Osteocyte (in vitro differentiated cells): ENCODE data around the gene PRCC. TPM values are rescaled to one million over a fixed set of nuclear protein-coding genes. Genes with fewer than 3 reads are reported as not detected.

Experiments
- DNase-seq: peaks from one replicate; pipeline ENCODE4 v3.0.0; 2021; ENCODE audit warnings: mixed read lengths; ENCODE audit not compliant: unreplicated experiment; ENCODE audit errors: extremely low spot score
- H3K27ac Mint-ChIP-seq: one replicate; pipeline ENCODE4 v1.8.0; 2021; ENCODE audit warnings: mild to moderate bottlenecking, mixed read lengths; ENCODE audit not compliant: unreplicated experiment
- H3K27me3 Mint-ChIP-seq: one replicate; pipeline ENCODE4 v1.8.0; 2021; ENCODE audit warnings: mixed read lengths; ENCODE audit not compliant: unreplicated experiment
- H3K36me3 Mint-ChIP-seq: one replicate; pipeline ENCODE4 v1.8.0; 2021; ENCODE audit warnings: mixed read lengths; ENCODE audit not compliant: unreplicated experiment
- H3K4me1 Mint-ChIP-seq: one replicate; pipeline ENCODE4 v1.8.0; 2021; ENCODE audit warnings: mixed read lengths; ENCODE audit not compliant: unreplicated experiment
- H3K4me3 Mint-ChIP-seq: one replicate; pipeline ENCODE4 v1.8.0; 2021; ENCODE audit warnings: mild to moderate bottlenecking, moderate library complexity, mixed read lengths; ENCODE audit not compliant: unreplicated experiment
- H3K9me3 Mint-ChIP-seq: one replicate; pipeline ENCODE4 v1.8.0; 2021; ENCODE audit warnings: mixed read lengths; ENCODE audit not compliant: unreplicated experiment
- total RNA-seq: library from RNA; stranded (reverse); gene quantifications from 2 replicates; pipeline ENCODE4 v1.2.1, GENCODE V29; 2021
- TF ChIP-seq, protein P1 (sequence below): fragments of 200-600 bp; sonication (generic); IDR thresholded peaks from 2 replicates; pipeline ENCODE4 v1.5.0; 2021; ENCODE audit warnings: antibody characterized with exemption, mild to moderate bottlenecking, moderate library complexity

Gene PRCC
- total RNA-seq, 1 donor from 2014 or later, result 85.4 TPM

DNA sequence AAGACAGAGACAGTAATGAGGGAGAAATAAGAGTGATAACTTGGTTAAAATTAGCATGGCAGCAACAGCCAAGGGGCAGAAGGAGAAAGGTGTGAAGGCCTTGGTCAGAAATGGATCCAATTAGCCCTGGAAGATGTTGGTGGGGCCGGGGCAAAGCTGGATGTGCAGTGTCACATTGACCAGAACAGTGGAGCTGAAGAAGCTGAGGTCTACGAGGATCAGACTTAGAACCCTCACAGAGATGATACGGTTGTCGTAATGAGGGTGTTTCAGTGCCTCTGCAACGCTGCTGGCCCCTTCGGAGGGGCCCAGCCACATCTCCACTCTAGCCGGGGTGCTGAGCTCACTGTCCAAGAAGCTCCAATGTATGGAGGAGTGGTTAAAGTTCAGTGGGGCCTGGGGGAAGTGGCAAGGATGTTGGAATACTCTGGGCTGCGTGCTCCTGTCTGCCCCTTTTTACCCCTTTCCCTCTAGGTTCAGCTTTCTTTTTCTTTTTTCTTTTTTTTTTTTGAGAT lies 35.1 kb downstream of the PRCC start:
- DNase-seq, result no peak
- TF ChIP-seq, protein P1, sequence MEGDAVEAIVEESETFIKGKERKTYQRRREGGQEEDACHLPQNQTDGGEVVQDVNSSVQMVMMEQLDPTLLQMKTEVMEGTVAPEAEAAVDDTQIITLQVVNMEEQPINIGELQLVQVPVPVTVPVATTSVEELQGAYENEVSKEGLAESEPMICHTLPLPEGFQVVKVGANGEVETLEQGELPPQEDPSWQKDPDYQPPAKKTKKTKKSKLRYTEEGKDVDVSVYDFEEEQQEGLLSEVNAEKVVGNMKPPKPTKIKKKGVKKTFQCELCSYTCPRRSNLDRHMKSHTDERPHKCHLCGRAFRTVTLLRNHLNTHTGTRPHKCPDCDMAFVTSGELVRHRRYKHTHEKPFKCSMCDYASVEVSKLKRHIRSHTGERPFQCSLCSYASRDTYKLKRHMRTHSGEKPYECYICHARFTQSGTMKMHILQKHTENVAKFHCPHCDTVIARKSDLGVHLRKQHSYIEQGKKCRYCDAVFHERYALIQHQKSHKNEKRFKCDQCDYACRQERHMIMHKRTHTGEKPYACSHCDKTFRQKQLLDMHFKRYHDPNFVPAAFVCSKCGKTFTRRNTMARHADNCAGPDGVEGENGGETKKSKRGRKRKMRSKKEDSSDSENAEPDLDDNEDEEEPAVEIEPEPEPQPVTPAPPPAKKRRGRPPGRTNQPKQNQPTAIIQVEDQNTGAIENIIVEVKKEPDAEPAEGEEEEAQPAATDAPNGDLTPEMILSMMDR, result no peak
- Mint-ChIP-seq H3K4me3 (no peak overlapping the region), H3K4me1 (peaks cover 30% of the 10 kb centered on the region), H3K9me3 (no peaks in the 10 kb centered on the region), H3K36me3 (peaks cover 27% of the 10 kb centered on the region), H3K27me3 (no peaks in the 10 kb centered on the region), H3K27ac (no peak overlapping the region)

DNA sequence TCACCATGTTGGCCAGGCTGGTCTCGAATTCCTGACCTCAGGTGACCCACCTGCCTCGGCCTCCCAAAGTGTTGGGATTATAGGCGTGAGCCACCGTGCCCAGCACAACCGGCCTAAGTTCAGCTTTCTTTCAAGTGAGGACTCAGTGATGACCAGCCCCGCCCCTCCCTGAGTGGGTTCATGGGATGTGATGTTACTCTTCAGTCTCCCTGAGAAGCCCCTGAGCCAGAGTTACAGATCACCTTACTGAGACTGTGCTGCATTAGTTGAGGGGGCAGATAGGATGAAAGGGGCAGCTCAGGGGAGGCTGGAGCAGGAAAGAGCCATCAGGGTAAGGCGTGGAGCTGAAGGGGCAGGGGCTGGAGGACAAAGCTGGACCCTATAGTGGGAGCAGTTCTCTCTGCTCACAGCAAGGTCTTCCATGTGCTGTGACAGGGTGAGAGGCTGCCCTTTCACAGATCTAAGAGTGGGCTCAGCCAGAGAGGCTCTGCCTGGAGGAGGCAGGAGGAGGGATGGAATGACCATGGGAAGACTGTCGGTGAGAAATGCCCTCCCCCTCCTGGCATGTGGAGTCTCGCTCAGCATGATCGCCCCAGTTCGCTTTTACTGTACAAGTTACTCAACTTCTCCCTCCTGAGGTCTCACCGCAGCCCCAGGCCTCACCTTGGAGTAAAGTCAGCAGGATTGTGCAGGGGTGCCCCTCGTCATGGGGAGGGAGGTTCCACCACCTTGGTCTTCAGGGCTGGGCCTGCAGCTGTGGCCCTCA lies 35.9 kb downstream of the PRCC start:
- Mint-ChIP-seq H3K4me3 (no peak overlapping the region), H3K36me3 (peaks cover 25% of the 10 kb centered on the region), H3K9me3 (no peaks in the 10 kb centered on the region), H3K27me3 (no peaks in the 10 kb centered on the region), H3K4me1 (peaks cover 28% of the 10 kb centered on the region), H3K27ac (no peak overlapping the region)
- DNase-seq, result no peak
- TF ChIP-seq, protein P1, result no peak

DNA sequence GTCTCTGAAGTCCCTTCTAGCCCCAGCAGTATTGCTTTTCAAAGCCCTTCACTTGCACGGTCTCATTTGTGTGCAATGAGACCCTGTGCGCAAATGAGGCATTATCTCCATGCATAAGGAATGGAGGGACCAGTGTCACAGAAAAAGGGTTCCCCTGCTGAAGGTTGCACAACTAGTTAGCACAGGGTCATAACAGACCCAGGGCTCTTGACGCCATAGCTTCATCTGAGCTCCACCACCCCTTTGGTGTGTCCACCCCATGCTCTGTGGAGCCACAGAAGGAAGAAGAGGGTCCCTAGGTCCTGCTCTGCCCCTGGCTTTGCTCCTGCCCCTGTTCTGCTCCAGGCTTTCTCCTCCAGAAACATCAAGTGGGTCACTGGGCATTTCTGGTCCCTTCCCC lies 36.7 kb downstream of the PRCC start:
- H3K27ac Mint-ChIP-seq, result no peak overlapping the region
- no peaks in the 10 kb centered on the region for H3K9me3 Mint-ChIP-seq
- peaks cover 25% of the 10 kb centered on the region for H3K36me3 Mint-ChIP-seq
- no peaks in the 10 kb centered on the region for H3K27me3 Mint-ChIP-seq
- TF ChIP-seq, protein P1, result no peak
- DNase-seq, result no peak
- H3K4me3 Mint-ChIP-seq, result no peak overlapping the region
- H3K4me1 Mint-ChIP-seq, result peaks cover 28% of the 10 kb centered on the region

DNA sequence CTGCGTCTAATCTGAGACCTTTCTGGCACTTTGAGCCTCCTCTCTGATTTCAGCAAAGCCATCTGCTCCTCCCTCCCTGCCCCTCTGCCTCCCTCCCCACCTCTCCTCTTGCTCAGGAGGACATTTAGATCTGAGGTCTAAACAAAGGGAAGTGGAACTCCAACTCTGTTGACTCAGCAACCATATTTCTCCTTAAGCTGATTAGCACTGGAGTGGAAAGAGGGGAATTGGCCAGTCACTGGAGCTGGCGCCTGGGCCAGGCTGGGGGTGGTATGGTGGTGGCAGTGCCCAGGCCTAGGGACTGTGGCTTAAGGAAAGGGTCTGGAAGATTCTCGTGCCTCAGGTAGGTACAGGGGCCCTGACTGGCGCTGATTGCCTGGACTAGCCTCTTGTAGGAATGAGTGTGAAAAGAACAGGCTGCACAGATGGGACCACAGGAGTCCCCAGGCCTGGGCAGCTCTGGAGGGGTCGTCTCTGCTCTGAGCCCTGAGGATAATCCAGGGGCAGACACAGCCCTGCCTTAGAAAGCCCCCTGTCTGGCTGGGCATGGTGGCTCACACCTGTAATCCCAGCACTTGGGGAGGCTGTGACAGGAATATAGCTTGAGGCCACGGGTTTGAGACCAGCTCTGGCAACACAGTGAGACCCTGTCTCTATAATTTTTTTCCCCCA lies 37.4 kb downstream of the PRCC start:
- Mint-ChIP-seq H3K9me3 (no peaks in the 10 kb centered on the region), H3K27ac (no peak overlapping the region)

More for the DNA sequence above, 37.4 kb downstream of the PRCC start:
- TF ChIP-seq, protein P1, result no peak
- Mint-ChIP-seq H3K4me3 (no peak overlapping the region), H3K36me3 (peaks cover 24% of the 10 kb centered on the region), H3K27me3 (no peaks in the 10 kb centered on the region), H3K4me1 (peaks cover 28% of the 10 kb centered on the region)
- DNase-seq, result no peak
